ENCODE measurements around the gene ARSG.
A peak's percentile ranks its signal among the peaks of the same experiment; 100 is the strongest.
"Not testable (repeated sequence)": the region's sequence is repeated elsewhere in the genome, so short reads cannot be mapped to it uniquely, and the experiment has no call there.

The ARSG gene

DNA sequence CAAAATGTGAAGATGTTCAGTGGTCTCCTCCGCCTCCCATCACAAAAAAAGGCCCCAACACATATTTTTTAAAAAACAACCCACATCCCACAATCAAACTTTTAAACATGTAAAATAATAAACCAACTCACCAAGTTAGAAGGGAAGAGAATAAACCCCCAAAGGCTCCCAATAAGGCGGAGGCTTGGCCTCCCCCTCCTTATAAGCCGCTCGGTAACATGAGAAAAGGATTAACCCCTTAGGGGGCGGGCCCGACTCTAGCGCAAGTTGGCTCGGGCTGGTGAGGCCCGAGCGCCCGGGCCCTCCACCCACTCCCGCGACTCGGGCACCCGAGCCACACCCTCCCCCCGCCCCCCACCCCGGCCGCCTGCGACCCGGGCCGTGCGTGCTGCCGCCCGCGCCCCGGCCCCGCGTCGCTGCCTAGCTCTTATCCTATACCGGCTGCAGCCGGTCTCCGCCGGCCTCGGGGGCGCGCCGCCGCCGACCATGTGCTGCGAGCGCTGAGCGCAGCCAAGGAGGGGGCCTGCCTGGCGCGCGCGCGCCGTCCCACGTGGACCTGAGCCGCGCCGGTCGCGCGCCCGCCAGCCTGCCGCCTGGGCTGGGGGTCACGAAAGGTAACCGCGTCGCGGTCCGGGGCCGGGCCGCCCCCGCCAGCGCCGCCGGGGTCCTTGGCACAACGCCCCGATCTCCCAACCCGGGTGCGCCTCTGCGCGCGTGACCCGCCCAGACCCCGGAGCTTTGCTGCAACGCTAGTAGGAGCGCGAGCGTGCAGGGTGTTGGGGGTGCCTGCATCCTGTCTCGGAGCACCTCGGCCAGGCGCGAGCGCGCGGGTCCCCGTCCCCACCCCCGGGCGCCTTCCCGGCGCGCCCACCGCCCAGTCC is at the start of gene ARSG, which contains the start of gene SLC16A6:
Gene ARSG (plus strand): TSS at position 541 of the 881 bp plus-strand sequence. CDS start 15,999 bp downstream, outside the sequence.
Gene SLC16A6 (minus strand): TSS at position 173 of the 881 bp plus-strand sequence. CDS start 12,807 bp downstream, outside the sequence.
- no peak for FAIRE-seq

DNA sequence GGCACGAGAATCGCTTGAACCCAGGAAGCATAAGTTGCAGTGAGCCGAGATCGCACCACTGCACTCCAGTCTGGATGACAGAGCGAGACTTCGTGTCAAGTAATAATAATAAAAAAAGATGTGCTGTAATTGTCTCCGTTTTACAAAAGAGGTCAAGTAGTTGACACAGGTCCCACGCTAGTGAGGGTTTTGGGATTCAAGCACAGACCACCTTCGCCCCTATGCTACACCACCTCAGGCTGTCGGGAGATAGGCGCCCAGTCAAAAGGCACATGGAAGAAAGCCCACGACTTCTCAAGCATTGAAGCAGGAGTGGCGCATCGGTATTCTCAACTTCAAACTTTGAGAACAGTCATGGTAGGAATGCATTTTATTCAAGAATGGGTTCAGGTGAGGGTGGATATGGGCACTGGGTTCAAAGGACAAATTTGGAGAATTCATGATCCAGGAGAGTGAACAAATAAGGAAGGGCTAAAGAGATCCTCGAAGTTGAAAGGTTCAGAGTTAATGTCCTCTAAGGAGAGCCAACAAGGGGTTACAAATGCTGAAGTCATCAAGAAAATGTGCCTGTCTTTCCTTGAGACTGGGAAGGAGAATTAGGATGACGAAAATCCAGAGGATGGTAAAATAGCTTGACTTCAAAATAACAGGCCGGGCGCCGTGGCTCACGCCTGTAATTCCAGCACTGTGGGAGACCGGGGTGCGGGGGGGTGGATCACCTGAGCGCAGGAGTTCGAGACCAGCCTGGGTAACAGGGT is 44.8 kb upstream of the ARSG start:
- FAIRE-seq, result no peak

DNA sequence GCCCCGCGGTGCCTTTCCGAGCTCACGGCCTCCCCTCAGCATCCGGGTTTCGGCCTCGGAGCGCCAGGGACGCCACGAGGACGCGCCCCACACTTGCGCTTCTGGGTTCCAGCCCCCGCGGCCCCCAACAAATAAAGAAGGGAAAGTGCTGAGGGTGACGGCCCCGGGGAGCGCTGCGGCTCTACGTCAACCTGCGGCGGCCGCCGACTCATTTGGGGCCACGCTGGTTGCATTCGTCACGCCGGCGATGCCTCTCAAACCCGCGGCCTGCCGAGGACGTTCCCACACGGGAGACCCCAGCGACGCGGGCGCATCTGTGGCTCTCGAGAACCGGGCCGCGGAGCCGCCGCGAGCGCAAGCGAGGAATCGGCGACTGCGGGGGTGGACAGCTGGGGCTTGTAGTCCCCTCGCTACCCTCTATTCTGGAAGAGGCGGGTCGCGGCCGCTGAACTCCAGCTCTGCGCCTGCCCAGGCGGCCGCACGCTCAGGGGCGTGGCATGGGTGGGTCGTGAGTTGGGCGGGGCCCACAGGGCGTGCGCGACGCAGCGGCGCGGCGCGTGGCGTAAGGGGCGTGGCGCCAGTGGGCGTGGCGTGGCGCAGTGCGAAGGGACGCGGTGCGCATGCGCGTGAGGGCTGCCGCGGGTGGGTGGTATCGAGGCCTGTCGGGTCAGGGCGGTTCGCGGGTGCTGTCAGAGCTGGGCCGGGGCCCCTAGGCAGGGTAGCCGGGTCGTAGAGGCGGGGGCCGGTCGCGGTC is 43.7 kb upstream of the ARSG start, which contains the start of gene AMZ2:
Gene AMZ2 (plus strand): TSS at position 599 of the 754 bp plus-strand sequence. CDS start 2,145 bp downstream, outside the sequence.
- no peak for FAIRE-seq

DNA sequence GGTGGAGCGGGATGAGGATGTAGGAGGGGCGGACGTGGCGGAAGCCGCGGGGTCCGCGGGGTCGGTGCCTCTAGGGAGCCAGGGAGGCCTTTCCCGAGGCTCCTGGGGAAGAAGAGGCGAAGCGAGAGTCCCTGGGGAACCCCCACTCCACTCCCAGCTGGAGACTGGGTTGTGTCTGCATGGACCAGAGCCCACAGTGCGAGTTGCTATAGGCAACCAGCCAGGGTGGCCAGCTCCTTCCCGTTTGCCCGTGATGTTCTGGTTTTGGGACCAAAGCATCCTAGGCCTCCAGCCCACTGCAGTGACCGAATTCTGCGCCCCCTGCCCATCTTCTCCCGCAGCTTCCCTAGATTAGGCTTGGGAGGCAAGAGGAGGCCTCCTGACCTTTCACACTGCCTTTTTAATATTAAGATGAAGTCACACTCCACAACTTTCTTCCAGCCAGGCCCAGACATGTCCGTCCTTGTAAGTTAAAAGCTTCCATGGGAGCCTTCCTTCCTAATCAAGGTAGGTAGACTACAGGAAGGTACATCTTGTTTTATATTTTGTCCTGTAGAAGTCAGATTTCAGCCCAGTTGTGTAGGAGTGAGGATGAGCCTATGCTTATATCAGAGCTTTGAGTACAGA is 43.0 kb upstream of the ARSG start:
- FAIRE-seq, result no peak

DNA sequence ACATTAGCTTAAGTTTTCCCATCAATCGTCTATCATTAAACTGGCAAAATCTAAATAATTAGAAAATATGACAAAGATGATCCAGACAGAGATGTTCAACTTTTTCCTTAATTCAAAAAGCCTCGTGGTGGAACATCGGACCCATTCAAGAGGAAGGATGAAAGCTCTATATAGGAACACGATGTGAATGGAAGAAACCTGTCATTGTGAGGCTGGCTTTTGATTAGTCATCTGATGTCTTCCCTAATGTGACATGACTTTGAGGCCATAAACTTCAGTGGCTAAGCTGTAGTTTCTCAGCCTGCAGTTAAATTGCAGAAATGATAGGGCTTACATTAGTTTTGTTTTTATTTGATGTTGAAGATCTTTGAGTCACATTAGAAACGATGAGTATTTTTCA is 42.4 kb upstream of the ARSG start:
- no peak for FAIRE-seq

DNA sequence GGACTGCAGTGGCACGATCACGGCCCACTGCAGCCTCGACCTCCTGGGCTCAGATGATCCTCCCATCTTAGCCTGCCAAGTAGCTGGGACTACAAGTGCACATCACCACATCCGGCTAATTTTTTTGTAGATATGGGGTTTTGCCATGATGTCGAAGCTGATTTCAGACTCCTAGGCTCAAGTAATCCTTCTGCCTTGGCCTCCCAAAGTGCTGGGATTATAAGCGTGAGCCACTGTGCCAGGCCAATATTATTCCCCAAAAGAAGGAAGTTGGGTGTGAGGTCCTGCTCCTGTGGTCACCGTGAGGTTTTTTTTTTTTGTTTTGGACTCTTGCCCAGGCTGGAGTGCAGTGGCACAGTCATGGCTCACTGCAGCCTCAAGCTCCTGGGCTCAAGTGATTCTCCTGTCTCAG is 41.9 kb upstream of the ARSG start:
- FAIRE-seq, result no peak

DNA sequence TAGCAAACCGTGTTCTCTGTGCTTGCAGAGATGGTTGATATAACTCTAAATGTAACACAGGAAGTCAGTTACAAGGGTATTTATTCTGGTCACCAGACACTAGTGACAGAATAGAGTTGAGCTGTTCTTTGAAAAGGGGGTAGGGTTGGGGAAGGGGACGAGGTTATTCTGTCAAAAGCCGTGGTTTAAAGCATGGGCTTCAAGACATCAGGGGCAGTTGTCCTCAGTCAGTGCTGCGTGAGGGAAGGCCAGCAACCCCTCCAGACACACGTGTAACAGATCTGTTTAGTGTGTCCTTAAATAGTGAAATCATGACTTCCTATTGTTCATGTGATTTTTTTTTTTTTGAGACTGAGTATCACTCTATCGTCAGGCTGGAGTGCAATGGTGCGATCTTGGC is 37.9 kb upstream of the ARSG start:
- not testable (repeated sequence) for FAIRE-seq

DNA sequence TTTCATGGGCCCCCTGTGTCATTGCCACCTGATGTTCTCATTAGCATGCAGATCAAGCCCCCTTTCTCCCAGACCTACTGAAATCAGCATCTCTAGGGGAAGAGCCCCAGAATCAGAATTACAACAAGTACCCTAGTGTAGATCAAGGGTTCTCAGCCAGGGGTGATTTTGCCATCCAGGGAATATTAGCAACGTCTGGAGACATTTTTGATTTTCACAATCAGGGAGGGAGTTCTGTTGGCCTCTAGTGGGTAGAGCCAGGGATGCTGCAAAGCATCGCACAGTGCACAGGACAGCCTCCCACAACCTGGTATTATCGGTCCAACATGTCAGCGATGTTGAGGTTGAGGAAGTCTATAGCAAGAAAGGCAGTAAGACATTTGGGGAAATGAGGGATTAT is 36.1 kb upstream of the ARSG start:
- FAIRE-seq, result no peak

DNA sequence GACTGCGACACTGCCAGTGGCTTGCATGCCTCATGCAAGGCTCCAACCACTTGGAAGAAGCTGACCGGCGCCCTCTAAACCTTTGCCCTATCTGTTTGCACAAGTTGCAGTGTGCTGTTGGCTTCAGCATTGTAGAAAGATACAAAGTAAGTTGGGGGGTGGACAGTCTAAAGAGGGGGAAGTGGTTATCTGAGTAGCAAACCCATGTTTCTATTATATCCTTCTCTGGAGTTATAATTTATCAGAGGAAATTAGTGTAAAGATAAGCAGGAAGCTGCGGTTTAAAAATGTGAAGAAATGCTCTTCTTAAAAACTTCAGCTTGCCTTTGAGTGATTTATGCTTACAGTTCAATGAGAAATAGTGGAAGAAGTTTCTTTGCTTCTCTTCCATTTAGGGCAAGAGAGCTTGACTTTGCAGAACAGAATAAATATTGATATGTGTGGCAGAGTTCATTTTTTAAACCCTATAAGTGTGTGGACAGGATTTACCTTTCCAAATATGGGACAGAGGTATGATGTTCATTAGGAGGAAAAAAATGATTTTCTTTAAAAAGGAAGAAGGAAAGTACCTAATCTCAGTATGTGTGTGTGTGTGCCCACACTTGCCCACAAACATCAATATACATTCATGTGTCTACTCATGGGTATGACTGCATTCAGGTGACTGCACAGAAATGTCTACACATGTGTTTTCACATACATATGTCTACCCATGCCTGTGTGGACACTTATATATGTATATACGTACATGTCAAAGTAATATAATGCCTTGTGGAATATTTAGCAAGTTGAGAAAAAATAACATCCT is 35.4 kb upstream of the ARSG start:
- FAIRE-seq, result no peak

DNA sequence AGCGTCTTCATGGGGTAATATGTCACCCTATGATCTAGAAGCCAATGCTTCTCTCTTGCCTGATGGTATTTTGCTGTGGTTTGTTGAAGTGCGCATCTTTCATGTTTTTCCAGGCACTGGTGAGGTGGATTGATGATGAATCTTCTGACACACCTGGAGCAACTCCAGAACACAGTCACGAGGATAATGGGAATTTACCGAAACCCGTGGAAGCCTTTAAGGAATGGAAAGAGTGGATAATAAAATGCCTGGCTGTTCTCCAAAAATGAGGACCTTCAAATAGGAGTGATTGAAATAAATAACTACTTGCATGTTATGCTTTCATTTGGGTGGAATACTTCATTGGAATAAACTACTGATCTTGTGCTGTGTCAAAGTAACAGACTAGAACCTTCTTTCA is 34.6 kb upstream of the ARSG start:
- FAIRE-seq, result not testable (repeated sequence)

DNA sequence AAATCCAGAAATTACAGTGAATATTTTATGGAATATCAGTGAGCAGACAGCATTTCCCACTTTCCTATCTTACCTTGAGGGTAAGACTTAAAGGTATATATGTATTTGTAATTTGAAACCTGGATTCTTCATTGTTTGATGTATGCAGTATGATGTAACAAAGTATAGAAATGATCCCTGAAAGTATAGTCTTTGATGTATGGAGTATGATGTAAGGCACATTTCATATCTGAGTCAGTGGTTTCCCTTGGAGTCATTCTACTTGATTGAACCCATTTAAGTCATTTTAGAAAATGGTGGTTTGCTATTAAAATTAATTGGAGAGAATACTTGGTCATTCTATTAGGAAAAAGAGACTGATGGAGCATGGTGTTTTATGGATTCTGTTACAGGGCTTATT is 33.4 kb upstream of the ARSG start:
- no peak for FAIRE-seq

DNA sequence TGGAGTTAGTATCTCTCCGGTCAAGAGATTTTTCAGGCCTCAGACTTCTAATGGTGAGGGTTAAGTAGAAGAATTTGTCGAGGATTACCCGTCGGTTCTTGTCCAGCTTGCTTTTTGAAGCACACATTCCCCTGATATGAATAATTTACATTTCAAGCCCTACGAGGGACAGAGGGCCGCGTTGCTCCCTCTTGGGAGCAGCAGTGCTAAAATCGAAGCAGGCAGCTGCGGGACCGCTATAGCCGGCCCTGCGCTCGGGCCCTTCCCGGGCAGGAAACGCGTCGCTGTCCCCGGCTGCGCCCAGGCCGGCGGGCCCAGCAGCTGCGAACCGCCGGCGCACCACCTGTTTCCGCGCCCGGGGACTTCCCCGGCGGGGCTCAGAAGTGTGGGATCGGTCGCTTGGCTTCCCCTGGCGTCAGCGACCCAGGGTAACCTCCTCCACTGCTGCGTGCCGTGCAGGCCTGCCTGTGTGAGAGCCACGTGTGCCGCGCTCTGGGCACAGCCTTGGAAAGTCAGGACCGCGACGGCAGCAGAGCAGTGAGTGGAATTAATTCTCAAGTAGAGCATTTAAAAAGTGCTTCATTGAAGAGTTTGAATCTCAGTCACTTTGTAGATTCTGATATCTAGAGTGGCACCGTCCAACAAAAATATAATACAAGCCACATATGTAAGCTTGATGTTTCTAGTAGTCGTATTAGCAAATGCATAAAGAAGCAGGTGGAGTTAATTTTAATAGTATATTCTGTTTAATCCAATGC is 32.2 kb upstream of the ARSG start:
- not testable (repeated sequence) for FAIRE-seq

DNA sequence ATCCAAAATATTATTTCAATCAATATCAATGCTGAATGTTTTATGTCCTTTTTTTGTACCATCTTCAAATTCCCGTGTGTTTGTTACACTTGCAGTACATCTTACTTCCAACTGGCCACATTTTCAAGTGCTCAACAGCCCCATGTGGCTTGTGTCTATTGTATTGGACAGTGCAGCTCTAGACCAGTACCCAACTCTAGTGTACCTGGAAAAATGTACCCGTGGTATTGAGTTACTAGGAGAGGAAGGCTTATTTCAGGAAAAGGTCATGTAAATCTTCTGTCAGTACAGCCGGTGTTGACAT is 31.7 kb upstream of the ARSG start:
- not testable (repeated sequence) for FAIRE-seq

DNA sequence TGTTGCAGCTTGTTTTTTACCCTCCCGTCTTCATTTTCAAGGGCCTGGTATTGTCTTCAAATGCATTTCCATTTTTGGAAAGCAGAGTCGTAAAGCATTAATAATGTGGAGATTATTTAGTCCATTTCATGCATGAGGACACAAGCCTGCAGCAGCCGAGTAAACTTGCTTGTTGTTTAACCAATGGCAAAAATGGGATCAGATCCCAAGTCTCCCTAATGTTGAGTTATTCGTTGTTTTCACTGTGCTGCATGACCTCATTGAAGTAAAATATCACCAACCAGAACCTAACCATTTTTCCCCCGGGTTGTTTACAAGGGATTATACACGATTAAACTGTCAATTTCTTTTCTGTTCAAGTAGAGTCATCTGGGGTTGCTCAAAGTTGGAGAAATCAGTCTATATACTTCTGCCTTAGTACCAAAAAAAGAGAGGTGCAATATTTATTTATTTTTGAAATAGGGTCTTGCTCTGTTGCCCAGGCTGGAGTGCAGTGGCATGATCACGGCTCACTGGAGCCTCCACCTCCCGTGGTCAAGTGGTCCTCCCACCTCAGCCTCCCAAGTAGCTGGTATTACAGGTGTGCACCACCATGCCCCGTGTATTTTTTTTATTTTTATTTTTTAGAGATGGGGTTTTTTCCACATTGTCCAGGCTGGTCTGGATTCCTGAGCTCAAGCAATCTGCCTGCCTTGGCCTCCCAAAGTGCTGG is 31.1 kb upstream of the ARSG start:
- no peak for FAIRE-seq

DNA sequence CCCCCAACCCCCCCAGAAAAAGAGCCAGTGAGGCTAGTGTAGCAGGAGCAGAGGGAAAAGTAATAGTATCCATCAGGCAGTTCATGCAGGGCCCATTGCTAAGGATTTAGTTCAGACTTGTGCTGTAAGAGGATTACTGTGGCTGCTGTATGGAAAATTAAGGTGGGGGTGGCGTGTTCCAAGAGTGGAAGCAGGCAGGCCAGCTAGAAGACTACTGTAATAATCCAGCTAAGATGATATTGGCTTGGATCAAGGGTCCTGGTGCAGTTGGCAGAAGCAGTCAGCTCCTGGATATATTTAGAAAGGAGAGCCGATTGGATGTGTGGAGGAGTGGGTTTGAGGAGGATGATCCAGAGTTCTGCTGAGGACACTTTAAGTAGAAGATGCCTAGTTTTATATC is 28.8 kb upstream of the ARSG start:
- not testable (repeated sequence) for FAIRE-seq

DNA sequence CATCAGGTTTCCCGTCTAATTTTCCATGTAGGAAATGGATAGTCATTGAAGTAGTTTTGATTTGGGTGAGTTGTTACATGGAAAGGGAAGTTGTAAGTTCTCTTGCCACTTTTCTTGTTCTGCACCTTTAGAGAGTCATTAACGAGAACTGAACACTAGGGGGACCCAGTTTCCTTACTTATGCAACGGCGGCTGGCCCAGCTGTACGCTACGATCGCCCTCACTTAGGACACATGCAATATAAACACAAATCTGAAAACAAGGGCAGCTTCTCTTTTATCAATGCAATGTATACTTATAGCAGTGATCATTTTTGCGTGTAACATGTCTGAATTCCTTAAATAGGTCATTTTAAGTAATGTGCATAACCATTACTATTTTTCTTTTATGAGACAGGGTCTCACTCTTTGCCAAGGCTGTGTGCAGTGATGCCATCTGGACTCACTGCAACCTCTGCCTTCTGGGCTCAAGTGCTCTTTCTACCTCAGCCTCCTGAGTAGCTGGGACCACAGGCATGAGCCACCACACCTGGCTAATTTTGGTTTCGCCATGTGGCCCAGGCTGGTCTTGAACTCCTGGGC is 28.1 kb upstream of the ARSG start:
- peak; percentile 97 for FAIRE-seq

DNA sequence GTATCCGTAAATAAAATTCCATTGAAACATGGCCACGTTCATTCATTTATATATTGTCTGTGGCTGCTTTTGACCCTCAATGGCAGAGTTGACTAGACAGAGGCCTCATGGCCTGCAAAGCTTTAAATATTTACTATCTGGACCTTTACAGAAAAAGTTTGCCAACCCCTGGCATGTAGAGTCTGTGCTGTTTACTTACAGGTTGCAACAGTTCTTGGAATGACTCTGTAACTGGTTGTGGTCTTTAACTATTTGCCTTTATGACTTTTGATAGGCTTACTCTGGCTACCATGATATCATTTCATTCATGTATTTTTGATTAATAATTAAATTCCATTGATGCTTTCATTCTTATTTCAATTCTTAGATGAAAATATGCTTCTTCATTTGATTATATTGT is 25.5 kb upstream of the ARSG start:
- not testable (repeated sequence) for FAIRE-seq

DNA sequence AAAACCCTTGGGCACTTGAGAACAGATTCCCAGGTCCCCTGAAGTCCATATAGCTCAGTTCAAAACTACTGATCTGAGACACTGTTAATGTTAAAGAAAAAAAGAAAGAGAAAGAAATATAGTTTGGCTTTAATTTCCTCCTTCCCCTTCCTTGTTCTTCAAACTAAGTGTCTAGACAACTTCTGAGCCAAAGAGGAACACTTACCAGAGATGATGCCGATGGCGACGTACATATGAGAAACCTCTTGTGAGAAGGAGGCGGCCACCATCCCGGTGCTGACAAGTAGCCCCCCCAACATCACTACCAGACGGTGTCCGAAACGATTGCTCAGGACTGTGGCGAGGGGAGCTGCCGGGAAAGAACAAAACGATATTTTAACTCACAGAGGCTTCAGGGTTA is 17.6 kb upstream of the ARSG start:
- FAIRE-seq, result no peak

DNA sequence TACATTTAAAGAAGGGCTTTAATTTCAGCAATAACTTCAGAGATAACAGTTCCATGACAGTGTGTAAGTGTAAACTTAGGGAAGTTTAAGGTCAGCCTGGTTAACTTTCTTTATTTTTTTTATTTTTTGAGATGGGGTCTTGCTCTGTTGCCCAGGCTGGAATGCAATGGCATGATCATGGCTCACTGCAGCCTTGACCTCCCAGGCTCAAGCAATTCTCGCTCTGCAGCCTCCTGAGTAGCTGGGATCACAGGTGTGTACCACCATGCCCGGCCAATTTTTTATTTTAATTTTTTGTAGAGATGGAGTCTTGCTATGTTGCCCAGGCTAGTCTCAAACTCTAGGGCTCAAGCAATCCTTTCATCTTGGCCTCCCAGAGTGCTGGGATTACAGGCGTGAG is 15.0 kb upstream of the ARSG start:
- not testable (repeated sequence) for FAIRE-seq

DNA sequence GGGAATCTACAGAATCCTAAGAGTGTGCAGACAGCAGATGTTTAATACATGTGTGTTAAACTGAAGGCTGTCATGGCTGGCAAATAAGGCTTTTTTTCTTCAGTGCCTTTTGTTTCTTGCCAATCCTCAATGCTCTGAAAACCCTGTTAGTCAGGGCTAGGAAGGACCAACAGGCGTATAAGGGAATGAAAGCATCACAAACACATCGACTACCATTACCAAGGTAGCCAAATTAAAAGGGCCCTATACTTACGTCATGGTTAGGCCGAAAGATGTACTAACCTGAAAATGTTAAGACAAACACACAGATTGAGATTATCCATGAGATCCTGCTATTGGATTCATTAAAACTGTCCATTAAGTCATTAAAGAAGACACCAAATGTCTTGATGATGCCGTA is 13.5 kb upstream of the ARSG start:
- no peak for FAIRE-seq
